ENCODE results near the gene IGSF9.
"Not testable (repeated sequence)": the region's sequence is repeated elsewhere in the genome, so short reads cannot be mapped to it uniquely, and the experiment has no call there.

IGSF9 gene

GRCh38 chr1:159918352-159919200, 26.8 kb downstream of the IGSF9 start:
- no peak for DNase-seq

- DNase-seq, result peak; percentile 75
These were observed 27.7 kb downstream of the IGSF9 start for GRCh38 chr1:159917533-159918351.

GRCh38 chr1:159916242-159917051, 29.0 kb downstream of the IGSF9 start:
- peak; percentile 20 for DNase-seq

- DNase-seq, result peak; percentile 17
These were observed 29.7 kb downstream of the IGSF9 start for GRCh38 chr1:159915571-159916241.

- peak; percentile 5 for DNase-seq
These were observed 31.0 kb downstream of the IGSF9 start for GRCh38 chr1:159914252-159915018.

- DNase-seq, result peak; percentile 17
These were observed 31.8 kb downstream of the IGSF9 start for GRCh38 chr1:159913451-159914192.

GRCh38 chr1:159911326-159912070, 33.9 kb downstream of the IGSF9 start:
- peak; percentile 5 for DNase-seq

GRCh38 chr1:159908031-159908940, 37.1 kb downstream of the IGSF9 start:
- peak; percentile 11 for DNase-seq

GRCh38 chr1:159906960-159907359, 38.5 kb downstream of the IGSF9 start:
- no peak for DNase-seq

- DNase-seq, result not testable (repeated sequence)
These were observed 41.4 kb downstream of the IGSF9 start for GRCh38 chr1:159904036-159904435.

- no peak for DNase-seq
These were observed 42.9 kb downstream of the IGSF9 start for GRCh38 chr1:159902541-159902940.

- no peak for DNase-seq
These were observed 44.6 kb downstream of the IGSF9 start for GRCh38 chr1:159900755-159901360.

GRCh38 chr1:159900086-159900680, 45.2 kb downstream of the IGSF9 start, which contains the start of gene CFAP45:
Gene CFAP45, minus strand, starts transcription at chr1:159900165. Its CDS starts 67 bp downstream, at chr1:159900098.
- DNase-seq, result peak; percentile 89

GRCh38 chr1:159899634-159900033, 45.8 kb downstream of the IGSF9 start:
- not testable (repeated sequence) for DNase-seq

GRCh38 chr1:159898527-159898926, 46.9 kb downstream of the IGSF9 start:
- DNase-seq, result no peak

- no peak for DNase-seq
These were observed 47.5 kb downstream of the IGSF9 start for GRCh38 chr1:159897962-159898361.

GRCh38 chr1:159896546-159896930, 48.9 kb downstream of the IGSF9 start:
- DNase-seq, result no peak

All from left hindlimb (tissue), 1 donor.